HG02610 (cell line): ENCODE results near the gene LCN12.

Source experiments
- ATAC-seq: cut with Tn5 transposase; IDR thresholded peaks from one replicate; pipeline ENCODE4 v1.9.1; 2021; ENCODE audit warnings: mild to moderate bottlenecking, moderate library complexity; ENCODE audit not compliant: unreplicated experiment

LCN12 gene

GRCh38 chr9:136957461-136957860 lies 5.4 kb downstream of the LCN12 start:
- ATAC-seq, result no peak

- no peak for ATAC-seq
Measured at GRCh38 chr9:136957901-136958300, 5.8 kb downstream of the LCN12 start.

- no peak for ATAC-seq
Measured at GRCh38 chr9:136958473-136958872, 6.4 kb downstream of the LCN12 start.

GRCh38 chr9:136958898-136959850 lies 7.1 kb downstream of the LCN12 start:
- no peak for ATAC-seq

GRCh38 chr9:136960212-136960937 lies 8.3 kb downstream of the LCN12 start:
- no peak for ATAC-seq

GRCh38 chr9:136960938-136961275 lies 8.8 kb downstream of the LCN12 start:
- no peak for ATAC-seq

GRCh38 chr9:136961279-136962065 lies 9.4 kb downstream of the LCN12 start:
- ATAC-seq, result no peak

GRCh38 chr9:136962163-136962562 lies 10.1 kb downstream of the LCN12 start:
- ATAC-seq, result no peak

GRCh38 chr9:136962701-136963248 lies 10.7 kb downstream of the LCN12 start:
- no peak for ATAC-seq

GRCh38 chr9:136963341-136963740 lies 11.3 kb downstream of the LCN12 start:
- no peak for ATAC-seq

GRCh38 chr9:136963751-136964150 lies 11.7 kb downstream of the LCN12 start:
- ATAC-seq, result no peak

- no peak for ATAC-seq
Measured at GRCh38 chr9:136964171-136964689, 12.2 kb downstream of the LCN12 start.

- ATAC-seq, result no peak
Measured at GRCh38 chr9:136964833-136965422, 12.9 kb downstream of the LCN12 start.

GRCh38 chr9:136965771-136966484 lies 13.9 kb downstream of the LCN12 start:
- no peak for ATAC-seq

- ATAC-seq, result no peak
Measured at GRCh38 chr9:136968333-136969127, 16.5 kb downstream of the LCN12 start.

GRCh38 chr9:136969150-136969549 lies 17.1 kb downstream of the LCN12 start:
- ATAC-seq, result no peak

- no peak for ATAC-seq
Measured at GRCh38 chr9:136969774-136970173, 17.7 kb downstream of the LCN12 start.

- ATAC-seq, result no peak
Measured at GRCh38 chr9:136970361-136970760, 18.3 kb downstream of the LCN12 start.

GRCh38 chr9:136971746-136972145 lies 19.7 kb downstream of the LCN12 start:
- no peak for ATAC-seq
